ENCODE measurements around the gene DUSP7.
"Not testable (repeated sequence)": the region's sequence is repeated elsewhere in the genome, so short reads cannot be mapped to it uniquely, and the experiment has no call there.

Gene DUSP7

GRCh38 chr3:52047295-52047960 is 8.9 kb downstream of the DUSP7 start:
- DNase-seq (ENCODE audit: low read depth, low spot score) = no peak

- DNase-seq (ENCODE audit: low read depth, low spot score) = no peak
Observed at GRCh38 chr3:52046902-52047239, 9.5 kb downstream of the DUSP7 start.

- no peak for DNase-seq (ENCODE audit: low read depth, low spot score)
Observed at GRCh38 chr3:52046186-52046901, 10.0 kb downstream of the DUSP7 start.

- DNase-seq (ENCODE audit: low read depth, low spot score) = no peak
Observed at GRCh38 chr3:52044869-52045619, 11.3 kb downstream of the DUSP7 start.

GRCh38 chr3:52043750-52044149 is 12.6 kb downstream of the DUSP7 start:
- no peak for DNase-seq (ENCODE audit: low read depth, low spot score)

GRCh38 chr3:52043039-52043438 is 13.3 kb downstream of the DUSP7 start:
- DNase-seq (ENCODE audit: low read depth, low spot score) = not testable (repeated sequence)

- no peak for DNase-seq (ENCODE audit: low read depth, low spot score)
Observed at GRCh38 chr3:52041118-52041731, 15.1 kb downstream of the DUSP7 start.

- DNase-seq (ENCODE audit: low read depth, low spot score) = no peak
Observed at GRCh38 chr3:52040600-52040999, 15.8 kb downstream of the DUSP7 start.

GRCh38 chr3:52039846-52040245 is 16.5 kb downstream of the DUSP7 start:
- no peak for DNase-seq (ENCODE audit: low read depth, low spot score)

- no peak for DNase-seq (ENCODE audit: low read depth, low spot score)
Observed at GRCh38 chr3:52039426-52039825, 16.9 kb downstream of the DUSP7 start.

GRCh38 chr3:52038227-52038626 is 18.1 kb downstream of the DUSP7 start:
- DNase-seq (ENCODE audit: low read depth, low spot score) = no peak

- DNase-seq (ENCODE audit: low read depth, low spot score) = no peak
Observed at GRCh38 chr3:52037291-52037690, 19.1 kb downstream of the DUSP7 start.

- DNase-seq (ENCODE audit: low read depth, low spot score) = no peak
Observed at GRCh38 chr3:52036829-52037228, 19.5 kb downstream of the DUSP7 start.

GRCh38 chr3:52036222-52036694 is 20.1 kb downstream of the DUSP7 start:
- DNase-seq (ENCODE audit: low read depth, low spot score) = no peak

- DNase-seq (ENCODE audit: low read depth, low spot score) = no peak
Observed at GRCh38 chr3:52034651-52035050, 21.7 kb downstream of the DUSP7 start.

- no peak for DNase-seq (ENCODE audit: low read depth, low spot score)
Observed at GRCh38 chr3:52034212-52034611, 22.2 kb downstream of the DUSP7 start.

- not testable (repeated sequence) for DNase-seq (ENCODE audit: low read depth, low spot score)
Observed at GRCh38 chr3:52033748-52034147, 22.6 kb downstream of the DUSP7 start.

GRCh38 chr3:52032702-52033408 is 23.5 kb downstream of the DUSP7 start:
- DNase-seq (ENCODE audit: low read depth, low spot score) = no peak

GRCh38 chr3:52031896-52032295 is 24.5 kb downstream of the DUSP7 start:
- no peak for DNase-seq (ENCODE audit: low read depth, low spot score)

GRCh38 chr3:52030714-52031310 is 25.6 kb downstream of the DUSP7 start:
- no peak for DNase-seq (ENCODE audit: low read depth, low spot score)

- DNase-seq (ENCODE audit: low read depth, low spot score) = no peak
Observed at GRCh38 chr3:52029535-52029934, 26.8 kb downstream of the DUSP7 start.
